GM19193 (cell line): ENCODE results near the gene NUAK2.

Source experiments
- POLR2A ChIP-seq: IDR thresholded peaks from 4 replicates; pipeline ENCODE4 v1.6.1; 2011; ENCODE audit not compliant: insufficient read depth, insufficient read length; ENCODE audit errors: extremely low read depth

Gene NUAK2

GRCh38 chr1:205313563-205314308 is 7.8 kb downstream of the NUAK2 start:
- no peak for TF ChIP-seq POLR2A

- no peak for TF ChIP-seq POLR2A
These were observed 8.5 kb downstream of the NUAK2 start for GRCh38 chr1:205312866-205313562.

- TF ChIP-seq POLR2A = no peak
These were observed 10.4 kb downstream of the NUAK2 start for GRCh38 chr1:205310976-205311704.

GRCh38 chr1:205309741-205310140 is 11.8 kb downstream of the NUAK2 start:
- no peak for TF ChIP-seq POLR2A

GRCh38 chr1:205306929-205307566 is 14.5 kb downstream of the NUAK2 start:
- TF ChIP-seq POLR2A = no peak

- no peak for TF ChIP-seq POLR2A
These were observed 16.9 kb downstream of the NUAK2 start for GRCh38 chr1:205304695-205305070.

GRCh38 chr1:205304046-205304694 is 17.4 kb downstream of the NUAK2 start:
- no peak for TF ChIP-seq POLR2A

- no peak for TF ChIP-seq POLR2A
These were observed 18.2 kb downstream of the NUAK2 start for GRCh38 chr1:205303247-205303888.

- TF ChIP-seq POLR2A = no peak
These were observed 19.5 kb downstream of the NUAK2 start for GRCh38 chr1:205301842-205302588.

GRCh38 chr1:205301205-205301821 is 20.2 kb downstream of the NUAK2 start:
- TF ChIP-seq POLR2A = no peak

- TF ChIP-seq POLR2A = no peak
These were observed 21.4 kb downstream of the NUAK2 start for GRCh38 chr1:205300149-205300548.

GRCh38 chr1:205298191-205298994 is 23.2 kb downstream of the NUAK2 start:
- TF ChIP-seq POLR2A = no peak
